PC-3 (cell line): ENCODE results near the gene RPLP1.

Experiments
- CTCF ChIP-seq: fragments of 300-600 bp; sonication (generic); conservative IDR thresholded peaks from 2 replicates; pipeline ENCODE4 v1.5.1; 2017; ENCODE audit warnings: antibody characterized with exemption, low read depth, mild to moderate bottlenecking, low read length
- EZH2 ChIP-seq: fragments of 300-600 bp; sonication (generic); IDR thresholded peaks from one replicate; pipeline ENCODE4 v1.6.1; 2017; ENCODE audit warnings: antibody characterized with exemption, mild to moderate bottlenecking, low read length; ENCODE audit not compliant: unreplicated experiment

DNA sequence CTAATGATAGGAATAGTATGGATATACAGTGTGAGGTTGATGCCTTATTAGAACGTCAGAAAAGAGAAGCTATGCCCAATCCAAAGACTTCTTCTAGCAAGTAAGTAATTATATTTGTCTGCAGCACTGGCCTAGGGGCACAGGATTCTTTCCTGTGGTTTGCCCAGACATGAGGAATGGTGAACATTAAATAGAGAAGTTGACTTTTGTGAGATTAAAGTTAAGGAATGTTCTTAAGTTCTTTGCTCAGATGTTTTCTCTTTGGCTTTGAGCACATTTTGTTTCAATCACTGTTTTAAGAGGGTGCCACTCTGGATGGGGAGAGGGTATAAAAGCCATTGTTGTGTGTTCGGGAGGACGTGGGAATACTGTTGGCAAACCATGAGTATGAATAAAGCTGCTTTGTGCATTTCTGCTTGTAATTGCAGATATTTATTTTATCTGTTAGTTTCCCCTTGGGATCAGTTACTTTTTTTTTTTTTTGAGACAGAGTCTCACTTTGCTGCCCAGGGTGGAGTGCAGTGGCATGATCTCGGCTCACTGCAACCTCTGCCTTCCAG, 30.2 kb upstream of the RPLP1 start:
- TF ChIP-seq CTCF (no peak), EZH2 (no peak)
